HAP-1 (cell line): ENCODE measurements around the gene DEAF1.

Experiments
- DNase-seq, 2 experiments: peaks; one replicate each; pipeline ENCODE4 v3.0.0-alpha.2; 2016 to 2020; ENCODE audit warnings: low spot score in 2 of 2
- H3K27me3 ChIP-seq: fragments of 250-450 bp; sonication (Bioruptor Pico); 2 replicates; pipeline ENCODE4 v1.5.1; 2020; ENCODE audit warnings: low read depth, mild to moderate bottlenecking, moderate library complexity
- H3K36me3 ChIP-seq: fragments of 250-450 bp; sonication (Bioruptor Pico); replicated peaks from 2 replicates; pipeline ENCODE4 v1.5.1; 2020; ENCODE audit warnings: mild to moderate bottlenecking
- H3K4me1 ChIP-seq: fragments of 250-450 bp; sonication (Bioruptor Pico); 2 replicates; pipeline ENCODE4 v1.5.1; 2020; ENCODE audit warnings: mild to moderate bottlenecking
- H3K4me3 ChIP-seq: fragments of 250-450 bp; sonication (Bioruptor Pico); 2 replicates; pipeline ENCODE4 v1.5.1; 2020; ENCODE audit warnings: mild to moderate bottlenecking, moderate library complexity
- H3K9me3 ChIP-seq: fragments of 250-450 bp; sonication (Bioruptor Pico); 2 replicates; pipeline ENCODE4 v1.5.1; 2020; ENCODE audit warnings: mild to moderate bottlenecking, moderate library complexity
- in situ Hi-C: fragments of 300-500 bp; cut with MboI; formaldehyde crosslinking; loops from 3 replicates; pipeline ENCODE4 v1.14.3; 2020; ENCODE audit warnings: low sequenced_read_pairs, inconsistent platforms, mixed read lengths

Gene DEAF1

GRCh38 chr11:709109-709997, 14.3 kb upstream of the DEAF1 start:
- in situ Hi-C loops: no loop called here
- no peak for DNase-seq
- no peaks in the 10 kb centered on the region; the same call in 1 of the 2 replicates for H3K36me3 ChIP-seq
- H3K9me3 ChIP-seq: no peaks in the 10 kb centered on the region
- H3K4me1 ChIP-seq: no peaks in the 10 kb centered on the region
- no peaks in the 10 kb centered on the region for H3K27me3 ChIP-seq
- H3K4me3 ChIP-seq: no peak overlapping the region

DNA sequence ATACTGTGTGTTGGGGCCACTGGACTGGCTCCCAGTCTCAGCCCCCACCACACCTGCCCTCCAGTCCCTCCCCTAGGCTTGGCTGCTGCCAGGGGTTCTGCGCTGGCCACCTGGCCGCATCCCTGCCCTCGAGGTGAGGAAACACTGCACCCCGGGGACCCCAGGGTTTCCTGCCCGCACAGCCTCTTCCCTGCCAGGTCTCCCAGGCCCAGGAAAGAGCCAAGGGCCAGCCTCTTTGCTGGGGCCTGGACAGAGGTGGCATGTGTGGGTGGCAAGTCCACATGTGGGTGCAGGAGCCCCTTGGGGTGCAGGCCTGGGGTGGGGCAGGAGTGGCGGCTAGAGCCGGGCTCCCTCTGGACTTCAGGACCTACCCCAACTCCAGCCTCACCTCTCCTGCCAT, 13.5 kb upstream of the DEAF1 start:
- Histone ChIP-seq H3K4me3 (no peak overlapping the region), H3K9me3 (no peaks in the 10 kb centered on the region), H3K4me1 (no peaks in the 10 kb centered on the region), H3K36me3 (no peaks in the 10 kb centered on the region; the same call in 1 of the 2 replicates), H3K27me3 (no peaks in the 10 kb centered on the region)
- in situ Hi-C loops: no loop called here
- no peak for DNase-seq

- no peak for DNase-seq
- Histone ChIP-seq H3K4me3 (no peak overlapping the region), H3K36me3 (peaks cover 3% of the 10 kb centered on the region; the same call in 1 of the 2 replicates), H3K9me3 (no peaks in the 10 kb centered on the region), H3K4me1 (no peaks in the 10 kb centered on the region), H3K27me3 (no peaks in the 10 kb centered on the region)
- in situ Hi-C loops: no loop called here
Measured at GRCh38 chr11:707817-708420, 12.9 kb upstream of the DEAF1 start.

DNA sequence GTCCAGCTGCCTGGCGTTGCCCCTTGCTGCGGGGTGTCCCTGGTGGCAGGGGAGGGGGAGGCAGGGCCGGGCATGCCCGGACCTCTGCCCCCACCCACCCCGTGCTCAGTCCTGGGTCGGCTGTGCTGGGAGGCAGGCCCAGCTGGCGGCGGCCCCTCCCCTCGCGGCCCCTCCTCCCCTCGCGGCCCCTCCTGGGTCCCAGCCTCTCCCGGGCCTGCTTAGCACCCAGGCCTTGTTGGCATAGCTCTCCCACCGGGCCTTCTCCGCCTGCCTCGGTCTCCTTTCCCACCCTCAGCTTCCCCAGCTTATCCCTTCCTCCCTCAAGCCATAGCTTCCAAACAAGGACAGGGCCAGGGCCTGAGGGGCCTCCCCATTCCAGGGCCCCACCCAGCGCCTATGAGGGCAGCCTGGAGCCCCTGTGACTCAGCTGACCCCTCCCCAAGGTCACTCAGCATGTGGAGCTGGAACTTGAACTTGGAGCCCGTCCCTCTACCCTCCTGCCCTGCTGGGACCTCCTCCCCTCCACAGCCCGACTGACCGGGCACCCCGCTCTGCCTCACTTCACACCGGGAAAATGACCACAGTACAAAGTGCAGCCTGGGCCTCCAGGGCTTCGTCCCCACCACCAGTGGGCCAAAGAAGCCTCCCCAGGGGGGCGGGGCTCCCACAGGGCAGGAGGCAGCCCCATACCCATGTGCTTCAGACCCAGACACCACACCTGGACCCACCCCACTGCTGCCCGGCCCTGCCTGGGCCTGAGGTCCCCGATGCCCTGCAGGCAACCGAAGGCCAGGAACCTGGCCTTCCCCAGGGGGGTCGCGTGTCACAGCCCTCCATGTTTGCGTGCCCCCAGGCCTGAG, 12.2 kb upstream of the DEAF1 start:
- Histone ChIP-seq H3K9me3 (no peaks in the 10 kb centered on the region), H3K4me1 (no peaks in the 10 kb centered on the region), H3K36me3 (peaks cover 4% of the 10 kb centered on the region; the same call in 1 of the 2 replicates), H3K27me3 (no peaks in the 10 kb centered on the region), H3K4me3 (no peak overlapping the region)
- DNase-seq: peak in 1 of 2 experiments; percentile 43
- in situ Hi-C loops: no loop called here

GRCh38 chr11:706439-706956, 11.5 kb upstream of the DEAF1 start:
- no peak for DNase-seq
- Histone ChIP-seq H3K4me3 (peak overlapping the region; percentile 13; the same call in 1 of the 2 replicates), H3K4me1 (no peaks in the 10 kb centered on the region), H3K9me3 (no peaks in the 10 kb centered on the region), H3K36me3 (peaks cover 4% of the 10 kb centered on the region; the same call in 1 of the 2 replicates), H3K27me3 (no peaks in the 10 kb centered on the region)
- in situ Hi-C loops: no loop called here

GRCh38 chr11:705646-706438, 10.8 kb upstream of the DEAF1 start, which contains the start of gene EPS8L2:
TSS of gene EPS8L2 (plus strand) at chr11:706231. CDS start at chr11:709408, 3,177 bp downstream.
- Histone ChIP-seq H3K36me3 (peaks cover 4% of the 10 kb centered on the region; the same call in 1 of the 2 replicates), H3K4me3 (peak within 1 kb of the TSS; percentile 13; the same call in 1 of the 2 replicates), H3K27me3 (no peaks in the 10 kb centered on the region), H3K4me1 (no peaks in the 10 kb centered on the region), H3K9me3 (no peaks in the 10 kb centered on the region)
- in situ Hi-C loops: no loop called here
- DNase-seq: peak in 1 of 2 experiments; percentile 62

DNA sequence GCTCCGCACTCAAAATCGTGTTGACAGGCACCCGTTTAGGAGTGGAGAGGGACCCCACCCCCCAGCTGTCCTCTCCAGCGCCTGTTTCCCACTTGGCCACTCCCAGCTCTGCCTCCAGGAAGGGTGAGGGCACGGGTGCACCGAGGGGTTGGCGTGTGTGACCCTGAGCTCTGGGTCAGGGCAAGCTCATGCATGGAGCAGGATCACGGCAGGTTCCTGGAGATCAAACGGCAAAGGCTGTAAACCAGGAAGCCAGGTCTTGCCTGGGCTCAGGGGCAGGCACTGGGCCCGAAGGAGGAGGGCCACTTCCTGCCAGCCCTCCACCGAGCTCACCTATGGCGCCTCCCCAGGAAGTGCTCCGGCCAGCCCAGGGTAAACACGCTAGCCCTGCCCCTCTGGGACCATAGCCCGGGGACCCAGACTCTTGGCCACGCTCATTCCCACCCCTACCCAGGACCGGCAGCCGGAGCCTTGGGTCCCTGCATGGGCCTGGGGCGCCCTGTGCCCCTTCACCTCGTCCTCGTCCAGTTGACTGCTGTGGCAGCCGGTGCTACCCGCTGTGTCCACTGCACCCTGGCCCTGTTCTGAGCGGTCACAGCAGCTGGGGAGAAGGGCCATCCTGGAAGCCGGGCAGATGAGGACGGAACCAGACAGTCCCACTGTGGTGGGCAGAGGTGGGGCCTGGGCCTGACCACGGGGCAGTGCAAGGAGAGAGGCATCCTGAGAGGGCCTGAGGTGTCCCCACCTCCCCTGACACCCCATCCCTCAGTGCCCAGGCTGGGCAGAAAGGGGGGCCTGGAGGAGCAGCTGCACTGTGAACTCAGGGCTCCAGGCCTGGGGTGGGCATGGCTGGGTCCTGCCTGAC, 10.0 kb upstream of the DEAF1 start:
- no peaks in the 10 kb centered on the region for H3K4me1 ChIP-seq

DNA sequence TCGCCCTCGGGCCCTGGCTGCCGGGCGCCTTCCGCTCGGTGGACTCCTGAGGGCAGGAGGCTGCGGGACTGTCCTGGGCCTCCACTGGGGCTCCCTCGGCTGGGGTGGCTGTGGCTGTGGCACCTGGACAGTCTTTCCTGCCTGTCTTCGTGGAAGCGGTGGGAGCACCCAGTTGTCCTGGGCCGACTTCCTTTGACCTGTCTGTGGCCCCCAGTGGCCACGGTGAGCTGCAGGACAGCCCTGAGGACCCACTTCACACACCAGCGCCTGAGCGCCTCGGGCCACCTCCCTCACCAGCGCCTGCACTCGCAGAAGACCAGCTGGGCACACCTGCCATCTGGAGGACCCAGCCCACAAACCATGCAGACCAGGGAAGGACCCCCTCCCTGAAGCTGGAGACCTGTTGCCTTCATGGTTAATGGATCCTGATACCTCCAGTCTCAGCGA, 9.2 kb upstream of the DEAF1 start:
- Histone ChIP-seq H3K9me3 (no peaks in the 10 kb centered on the region), H3K4me3 (no peak overlapping the region), H3K36me3 (peaks cover 4% of the 10 kb centered on the region; the same call in 1 of the 2 replicates), H3K4me1 (no peaks in the 10 kb centered on the region), H3K27me3 (no peaks in the 10 kb centered on the region)
- in situ Hi-C loops: no loop called here
- DNase-seq: no peak

More for the DNA sequence above, 10.0 kb upstream of the DEAF1 start:
- H3K4me3 ChIP-seq: no peak overlapping the region
- peaks cover 4% of the 10 kb centered on the region; the same call in 1 of the 2 replicates for H3K36me3 ChIP-seq
- H3K9me3 ChIP-seq: no peaks in the 10 kb centered on the region
- in situ Hi-C loops: no loop called here
- no peaks in the 10 kb centered on the region for H3K27me3 ChIP-seq
- DNase-seq: no peak

DNA sequence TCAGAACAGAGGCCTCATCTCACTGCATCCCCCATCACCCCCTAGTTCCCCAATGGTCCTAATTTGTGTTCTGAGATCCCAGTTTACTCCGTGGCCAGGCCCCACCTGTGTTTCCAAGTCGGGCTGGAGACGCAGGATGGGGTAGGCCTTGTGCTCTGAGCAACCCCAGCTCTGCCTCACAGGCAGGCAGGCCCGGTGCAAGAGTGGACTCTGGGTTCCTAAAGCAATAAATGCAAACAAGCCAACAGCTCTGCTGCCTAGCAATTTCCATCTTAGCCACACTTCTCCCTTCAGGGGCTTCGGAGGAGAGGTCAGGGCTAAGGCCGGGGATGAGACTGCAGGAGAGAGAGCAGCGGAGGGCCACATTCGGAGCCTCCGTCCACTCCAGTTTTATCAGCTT, 8.5 kb upstream of the DEAF1 start:
- DNase-seq: no peak
- no peak overlapping the region for H3K4me3 ChIP-seq
- no peaks in the 10 kb centered on the region for H3K4me1 ChIP-seq
- no peaks in the 10 kb centered on the region for H3K27me3 ChIP-seq
- H3K36me3 ChIP-seq: peaks cover 4% of the 10 kb centered on the region; the same call in 1 of the 2 replicates
- in situ Hi-C loops: no loop called here
- H3K9me3 ChIP-seq: no peaks in the 10 kb centered on the region

GRCh38 chr11:702462-703461, 7.7 kb upstream of the DEAF1 start:
- Histone ChIP-seq H3K27me3 (no peaks in the 10 kb centered on the region), H3K4me3 (no peak overlapping the region), H3K9me3 (no peaks in the 10 kb centered on the region), H3K4me1 (no peaks in the 10 kb centered on the region), H3K36me3 (peaks cover 4% of the 10 kb centered on the region; the same call in 1 of the 2 replicates)
- DNase-seq: no peak
- in situ Hi-C loops: no loop called here
